SK-N-MC (cell line): ENCODE data around the gene TBX1.

ENCODE experiments used
- EZH2 ChIP-seq: fragments of 200-600 bp; sonication (generic); IDR thresholded peaks from one replicate; pipeline ENCODE4 v1.6.1; 2017; ENCODE audit warnings: antibody characterized with exemption
- FOXP2 ChIP-seq: optimal IDR thresholded peaks from 2 replicates; pipeline ENCODE3; 2011; ENCODE audit warnings: mild to moderate bottlenecking, moderate library complexity; ENCODE audit not compliant: insufficient read depth; ENCODE audit errors: extremely low read length, control extremely low read depth
- POLR2AphosphoS5 ChIP-seq: IDR thresholded peaks from 2 replicates; pipeline ENCODE4 v1.6.1; 2012; ENCODE audit warnings: mild to moderate bottlenecking, low read depth, low read length, borderline replicate concordance

- TF ChIP-seq POLR2AphosphoS5 (no peak), EZH2 (no peak), FOXP2 (no peak)
Observed at GRCh38 chr22:19729507-19729906, 31.1 kb upstream of the TBX1 start.
